HCT116 (cell line): ENCODE results near the gene RFESD. TPM values are rescaled to one million over a fixed set of nuclear protein-coding genes. Genes with fewer than 3 reads are reported as not detected.

Experiments
- ATAC-seq: fragments of 200-7000 bp; cut with Tn5 transposase; 2 replicates; pipeline ENCODE4 v1.9.1; 2020; ENCODE audit warnings: mild to moderate bottlenecking, moderate library complexity
- BruUV-seq: library from RNA; stranded (reverse); fragments of 400-500 nt; replicated peaks from 2 replicates; lab custom pipeline; 2021; lab: Mats Ljungman, UMichigan
- CTCF ChIA-PET: fragments of 300-600 bp; sonication (Branson Sonifier 250); formaldehyde crosslinking; loops from one replicate; lab custom pipeline; 2021; ENCODE audit warnings: antibody characterized with exemption; lab: Charles Lee
- POLR2A ChIA-PET: fragments of 300-600, 350-600 bp; sonication (Branson Sonifier 250); formaldehyde crosslinking; loops from one replicate; lab custom pipeline; 2021; ENCODE audit warnings: antibody characterized with exemption; lab: Charles Lee
- RAD21 ChIA-PET, 2 experiments: fragments of 300-600 bp; sonication (Branson Sonifier 250); formaldehyde crosslinking; loops; one replicate each; lab custom pipeline; 2023; ENCODE audit warnings: low total read pairs in 2 of 2; ENCODE audit not compliant: uncharacterized antibody in 2 of 2, unreplicated experiment in 2 of 2, low non-redundant PET in 1 of 2; lab: Charles Lee
- DNase-seq: peaks from one replicate; pipeline ENCODE4 v3.0.0-alpha.2; 2010; ENCODE audit warnings: low read depth, low spot score
- H2AFZ ChIP-seq: fragments of 200-600 bp; shearing (Covaris generic), sonication (generic); 2 replicates; pipeline ENCODE4 v1.6.1; 2017; ENCODE audit warnings: low read depth, mixed run types, mixed read lengths, antibody characterized with exemption, low read length; ENCODE audit not compliant: poor library complexity, severe bottlenecking
- H3K27ac ChIP-seq: 2 replicates; pipeline ENCODE4 v1.5.1; 2012; ENCODE audit warnings: low read depth, low read length
- H3K27me3 ChIP-seq: fragments of 200-600 bp; sonication (generic); 2 replicates; pipeline ENCODE4 v1.6.1; 2016; ENCODE audit warnings: mixed run types, low read length, mixed read lengths; ENCODE audit not compliant: insufficient read depth
- H3K36me3 ChIP-seq, 2 experiments: fragments of 200-500 bp in 1 of 2; fragments of 200-600 bp in 1 of 2; sonication (Bioruptor generic) in 1 of 2; sonication (generic) in 1 of 2; 2 replicates each; pipeline versions ENCODE4 v1.5.1 to v1.6.1; 2014 to 2016; ENCODE audit warnings: low read length in 2 of 2, inconsistent platforms in 1 of 2, mixed read lengths in 1 of 2, mixed run types in 1 of 2; ENCODE audit not compliant: insufficient read depth in 2 of 2, control insufficient read depth in 1 of 2
- H3K4me1 ChIP-seq, 2 experiments: fragments of 200-600 bp in 1 of 2; sonication (generic) in 1 of 2; 2 replicates each; pipeline versions ENCODE4 v1.5.1 to v1.6.1; 2012 to 2017; ENCODE audit warnings: low read length in 2 of 2, inconsistent platforms in 1 of 2, mild to moderate bottlenecking in 1 of 2, mixed read lengths in 1 of 2, mixed run types in 1 of 2, moderate library complexity in 1 of 2; ENCODE audit not compliant: insufficient read depth in 2 of 2, control insufficient read depth in 1 of 2
- H3K4me2 ChIP-seq: fragments of 200-600 bp; sonication (generic); 2 replicates; pipeline ENCODE4 v1.6.1; 2017; ENCODE audit warnings: mixed run types, low read length, mixed read lengths
- H3K4me3 ChIP-seq, 2 experiments: fragments of 200-600 bp in 1 of 2; sonication (generic) in 1 of 2; replicated peaks in 1 of 2; 2 replicates each; pipeline ENCODE4 v1.5.1; 2011 to 2016; ENCODE audit warnings: low read length in 2 of 2, control low read depth in 1 of 2, low read depth in 1 of 2, mild to moderate bottlenecking in 1 of 2, mixed read lengths in 1 of 2, mixed run types in 1 of 2
- H3K79me2 ChIP-seq: fragments of 200-600 bp; sonication (generic); 2 replicates; pipeline ENCODE4 v1.6.1; 2017; ENCODE audit warnings: mild to moderate bottlenecking, mixed run types, low read length, moderate library complexity, mixed read lengths; ENCODE audit not compliant: insufficient read depth
- H3K9ac ChIP-seq: fragments of 200-600 bp; sonication (generic); 2 replicates; pipeline ENCODE4 v1.6.1; 2016; ENCODE audit warnings: low read length, mixed read lengths
- H3K9me2 ChIP-seq: fragments of 200-600 bp; sonication (generic), shearing (Covaris generic); 2 replicates; pipeline ENCODE4 v1.6.1; 2017; ENCODE audit warnings: mixed run types, mild to moderate bottlenecking, moderate library complexity; ENCODE audit not compliant: insufficient read depth
- H3K9me3 ChIP-seq, 2 experiments: fragments of 200-500 bp in 1 of 2; fragments of 200-600 bp in 1 of 2; sonication (Bioruptor generic) in 1 of 2; sonication (generic) in 1 of 2; 2 replicates each; pipeline ENCODE4 v1.6.1; 2014 to 2017; ENCODE audit warnings: low read length in 2 of 2, mixed read lengths in 2 of 2, inconsistent platforms in 1 of 2, low read depth in 1 of 2, mild to moderate bottlenecking in 1 of 2, mixed run types in 1 of 2, moderate library complexity in 1 of 2; ENCODE audit not compliant: control insufficient read depth in 1 of 2, insufficient read depth in 1 of 2
- H4K20me1 ChIP-seq: fragments of 200-600 bp; sonication (generic), shearing (Covaris generic); 2 replicates; pipeline ENCODE4 v1.6.1; 2017; ENCODE audit warnings: mixed run types, mild to moderate bottlenecking, moderate library complexity; ENCODE audit not compliant: insufficient read depth
- CBX3 ChIP-seq: IDR thresholded peaks from 2 replicates; pipeline ENCODE4 v1.6.1; 2012; ENCODE audit warnings: low read depth
- CEBPB ChIP-seq: IDR thresholded peaks from 2 replicates; pipeline ENCODE4 v1.6.1; 2012; ENCODE audit warnings: low read depth
- CTCF ChIP-seq, 3 experiments: fragments of 200-600 bp in 1 of 3; sonication (generic) in 1 of 3; IDR thresholded peaks in 2 of 3; conservative IDR thresholded peaks in 1 of 3; 2 replicates each; pipeline ENCODE4 v1.5.1; 2012 to 2017; ENCODE audit warnings: low read depth in 2 of 3, low read length in 2 of 3, antibody characterized with exemption in 1 of 3, borderline replicate concordance in 1 of 3, control low read depth in 1 of 3, mild to moderate bottlenecking in 1 of 3, mixed read lengths in 1 of 3, mixed run types in 1 of 3, moderate library complexity in 1 of 3; ENCODE audit not compliant: insufficient read depth in 1 of 3
- ELF1 ChIP-seq: IDR thresholded peaks from 2 replicates; pipeline ENCODE4 v1.6.1; 2012; ENCODE audit warnings: low read depth, borderline replicate concordance
- EZH2phosphoT487 ChIP-seq: fragments of 200-600 bp; IDR thresholded peaks from 2 replicates; pipeline ENCODE4 v1.6.1; 2018; ENCODE audit warnings: antibody characterized with exemption, borderline replicate concordance
- FOSL1 ChIP-seq: IDR thresholded peaks from 2 replicates; pipeline ENCODE4 v1.6.1; 2012; ENCODE audit warnings: low read depth
- JUND ChIP-seq: IDR thresholded peaks from 2 replicates; pipeline ENCODE4 v1.6.1; 2012
- MAX ChIP-seq: IDR thresholded peaks from 2 replicates; pipeline ENCODE4 v1.6.1; 2012
- POLR2A ChIP-seq: IDR thresholded peaks from 2 replicates; pipeline ENCODE4 v1.7.0; 2011; ENCODE audit warnings: borderline replicate concordance; ENCODE audit not compliant: insufficient read depth, insufficient read length; ENCODE audit errors: extremely low read depth
- RAD21 ChIP-seq: IDR thresholded peaks from 2 replicates; pipeline ENCODE4 v1.6.1; 2012; ENCODE audit warnings: low read depth, mild to moderate bottlenecking
- SIN3A ChIP-seq: IDR thresholded peaks from 2 replicates; pipeline ENCODE4 v1.6.1; 2012; ENCODE audit warnings: low read depth
- SP1 ChIP-seq: IDR thresholded peaks from 2 replicates; pipeline ENCODE4 v1.6.1; 2012; ENCODE audit warnings: low read depth
- TCF7L2 ChIP-seq: IDR thresholded peaks from 2 replicates; pipeline ENCODE4 v1.7.0; 2011; ENCODE audit warnings: borderline replicate concordance, inconsistent platforms; ENCODE audit not compliant: insufficient read depth, insufficient read length; ENCODE audit errors: extremely low read depth
- ZFX ChIP-seq: fragments of 450-650 bp; IDR thresholded peaks from 2 replicates; pipeline ENCODE4 v1.6.1; 2017
- ZNF274 ChIP-seq: fragments of 200-500 bp; sonication (Bioruptor generic); IDR thresholded peaks from 2 replicates; pipeline ENCODE4 v1.6.1; 2014; ENCODE audit warnings: mild to moderate bottlenecking, low read depth, low read length, inconsistent platforms
- intact Hi-C: fragments of 100-400 bp; cut with micrococcal nuclease; formaldehyde crosslinking; loops from 2 replicates; pipeline ENCODE4 v1.10.0; 2022
- total RNA-seq: library from RNA; stranded (reverse); gene quantifications from one replicate; pipeline ENCODE4 v1.2.1, GENCODE V29; 2021; ENCODE audit not compliant: unreplicated experiment
- TF ChIP-seq, protein P1 (sequence below): IDR thresholded peaks from 2 replicates; pipeline ENCODE4 v1.6.1; 2012
- TF ChIP-seq, protein P2 (sequence below): IDR thresholded peaks from 2 replicates; pipeline ENCODE4 v1.6.1; 2011; ENCODE audit warnings: mild to moderate bottlenecking, low read length, moderate library complexity; ENCODE audit not compliant: insufficient replicate concordance; ENCODE audit errors: extremely low read depth

Gene RFESD
- total RNA-seq, 1 experiment from 2014 or later, result 4.1 TPM

DNA sequence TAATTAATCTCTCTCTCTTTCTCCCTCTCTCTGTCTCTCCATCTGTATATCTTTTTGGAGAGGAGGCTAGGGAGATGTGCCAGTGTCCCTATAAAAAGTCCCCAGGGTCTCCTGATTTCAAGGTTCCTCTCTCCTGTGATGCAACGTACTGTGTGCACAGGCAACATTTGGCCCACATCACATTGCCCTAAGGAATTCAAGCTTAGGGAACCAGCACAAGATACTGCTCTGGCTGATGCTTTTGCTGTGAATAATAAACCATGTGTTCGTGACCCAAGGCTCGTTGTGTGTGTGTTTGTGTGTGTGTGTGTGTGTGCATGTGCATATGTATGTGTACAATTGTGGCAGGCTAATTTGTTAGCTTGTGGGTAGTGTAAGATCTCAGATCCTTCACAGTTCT is 26.5 kb downstream of the RFESD start:
- no peak for DNase-seq
- no peaks in the 10 kb centered on the region for H4K20me1 ChIP-seq
- H3K9me2 ChIP-seq, result no peaks in the 10 kb centered on the region
- no peak overlapping the region for H3K4me3 ChIP-seq
- no peaks in the 10 kb centered on the region for H3K79me2 ChIP-seq
- H3K27ac ChIP-seq, result no peak overlapping the region
- H3K4me2 ChIP-seq, result no peak overlapping the region
- H3K4me1 ChIP-seq, result no peaks in the 10 kb centered on the region
- H3K27me3 ChIP-seq, result no peaks in the 10 kb centered on the region
- CTCF ChIA-PET, result interaction anchor here (1.7 kb wide), 1 partner anchor 21 kb away, joined by 4 read pairs; no protein-coding TSS in a partner anchor
- H3K9me3 ChIP-seq, result no peaks in the 10 kb centered on the region
- H3K36me3 ChIP-seq, result no peaks in the 10 kb centered on the region
- TF ChIP-seq POLR2A, result no peak
- TF ChIP-seq CBX3, result no peak
- TF ChIP-seq ELF1, result no peak
- TF ChIP-seq FOSL1, result no peak
- TF ChIP-seq ZNF274, result no peak
- no peak for TF ChIP-seq SIN3A
- RAD21 ChIA-PET, result no interaction called here
- POLR2A ChIA-PET, result interaction anchor here (0.6 kb wide), 1 partner anchor 27 kb away, joined by 3 read pairs; the partner anchor contains the start of gene RFESD
- H3K9ac ChIP-seq, result no peak overlapping the region
- no TSS peak for BruUV-seq
- ATAC-seq, result no peak
- intact Hi-C loops, result no loop called here
- H2AFZ ChIP-seq, result no peak overlapping the region

DNA sequence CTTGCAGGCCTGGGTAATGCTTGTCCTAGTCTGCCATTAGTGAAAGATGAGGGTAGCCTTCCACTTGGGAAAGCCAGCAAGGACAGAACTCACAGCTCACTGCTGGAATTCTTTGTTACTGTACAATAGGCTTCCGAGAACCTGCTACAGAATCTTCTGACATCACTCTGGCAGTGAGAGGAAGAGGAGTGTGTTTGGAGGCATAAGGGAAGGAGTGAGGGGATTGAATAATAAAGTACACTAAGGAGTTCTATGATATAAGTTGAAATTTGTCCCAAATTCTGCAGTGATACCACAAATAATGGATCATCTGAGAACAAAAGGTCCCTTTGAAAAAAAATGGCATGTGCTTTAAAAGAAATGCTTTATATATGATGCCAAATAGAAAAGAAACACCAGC is 36.3 kb downstream of the RFESD start, which contains the start of gene SPATA9:
Gene SPATA9 (minus strand): TSS at position 101 of the 400 bp plus-strand sequence. CDS start 137 bp downstream, outside the sequence.
- Histone ChIP-seq H4K20me1 (no peaks in the 10 kb centered on the region), H3K9me2 (no peaks in the 10 kb centered on the region), H3K9ac (no peak within 1 kb of the TSS), H3K4me1 (no peaks in the 10 kb centered on the region), H3K4me2 (no peak within 1 kb of the TSS), H3K36me3 (no peaks in the 10 kb centered on the region), H3K27me3 (no peaks in the 10 kb centered on the region), H3K9me3 (no peaks in the 10 kb centered on the region), H3K27ac (no peak within 1 kb of the TSS), H2AFZ (no peak within 1 kb of the TSS), H3K4me3 (no peak within 1 kb of the TSS), H3K79me2 (no peaks in the 10 kb centered on the region)
- ChIA-PET CTCF (no interaction called here), RAD21 (no interaction called here), POLR2A (no interaction called here)
- no TSS peak for BruUV-seq
- intact Hi-C loops, result no loop called here
- ATAC-seq, result no peak
- DNase-seq, result no peak
- TF ChIP-seq MAX (no peak), CBX3 (no peak), EZH2phosphoT487 (no peak), FOSL1 (no peak), SIN3A (no peak), POLR2A (no peak), JUND (no peak), CEBPB (no peak), ZFX (no peak), SP1 (no peak), ELF1 (no peak), TCF7L2 (no peak), CTCF (IDR thresholded peaks at IDR 0.05 in 2 of 3, conservative IDR thresholded peaks at IDR 0.05 in 1 of 3; ENCODE audit: borderline replicate concordance in 1 of 3, insufficient read depth in 1 of 3, low read depth in 2 of 3, low read length in 2 of 3) (no peak), RAD21 (no peak)
- TF ChIP-seq, protein P1, sequence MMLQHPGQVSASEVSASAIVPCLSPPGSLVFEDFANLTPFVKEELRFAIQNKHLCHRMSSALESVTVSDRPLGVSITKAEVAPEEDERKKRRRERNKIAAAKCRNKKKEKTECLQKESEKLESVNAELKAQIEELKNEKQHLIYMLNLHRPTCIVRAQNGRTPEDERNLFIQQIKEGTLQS, result no peak
- TF ChIP-seq, protein P2, sequence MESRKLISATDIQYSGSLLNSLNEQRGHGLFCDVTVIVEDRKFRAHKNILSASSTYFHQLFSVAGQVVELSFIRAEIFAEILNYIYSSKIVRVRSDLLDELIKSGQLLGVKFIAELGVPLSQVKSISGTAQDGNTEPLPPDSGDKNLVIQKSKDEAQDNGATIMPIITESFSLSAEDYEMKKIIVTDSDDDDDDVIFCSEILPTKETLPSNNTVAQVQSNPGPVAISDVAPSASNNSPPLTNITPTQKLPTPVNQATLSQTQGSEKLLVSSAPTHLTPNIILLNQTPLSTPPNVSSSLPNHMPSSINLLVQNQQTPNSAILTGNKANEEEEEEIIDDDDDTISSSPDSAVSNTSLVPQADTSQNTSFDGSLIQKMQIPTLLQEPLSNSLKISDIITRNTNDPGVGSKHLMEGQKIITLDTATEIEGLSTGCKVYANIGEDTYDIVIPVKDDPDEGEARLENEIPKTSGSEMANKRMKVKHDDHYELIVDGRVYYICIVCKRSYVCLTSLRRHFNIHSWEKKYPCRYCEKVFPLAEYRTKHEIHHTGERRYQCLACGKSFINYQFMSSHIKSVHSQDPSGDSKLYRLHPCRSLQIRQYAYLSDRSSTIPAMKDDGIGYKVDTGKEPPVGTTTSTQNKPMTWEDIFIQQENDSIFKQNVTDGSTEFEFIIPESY, result no peak
